NCI-H2107 treated with DMSO at 0.1 percent for 48 hours (cell line): Measurements from ENCODE around the gene HECTD4.
"Not testable (repeated sequence)": the region's sequence is repeated elsewhere in the genome, so short reads cannot be mapped to it uniquely, and the experiment has no call there.

ENCODE experiments used
- DNase-seq: peaks from one replicate; lab custom pipeline; 2025; ENCODE audit not compliant: unreplicated experiment; lab: John Stamatoyannopoulos, UW

Gene HECTD4

GRCh38 chr12:112275836-112276235 is 106.4 kb downstream of the HECTD4 start:
- DNase-seq: no peak

DNA sequence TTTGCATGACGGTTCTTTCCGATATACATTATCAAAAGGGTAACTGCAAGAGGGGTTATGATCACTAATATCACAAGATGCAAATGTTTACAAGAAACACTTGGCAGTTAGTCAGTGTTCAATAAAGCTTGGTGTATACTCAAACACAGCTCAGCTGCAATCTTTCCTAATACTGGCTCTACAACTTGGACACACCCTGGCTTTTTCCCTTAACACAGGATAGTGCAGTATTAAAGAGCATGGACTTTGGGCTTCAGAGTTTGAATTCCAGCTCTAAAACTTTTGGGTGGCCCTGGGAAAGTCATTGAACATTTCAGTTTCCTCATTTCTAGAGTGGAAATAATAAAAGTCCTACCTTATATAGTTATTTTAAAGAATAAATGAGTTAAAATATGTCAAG is 107.0 kb downstream of the HECTD4 start:
- no peak for DNase-seq

DNA sequence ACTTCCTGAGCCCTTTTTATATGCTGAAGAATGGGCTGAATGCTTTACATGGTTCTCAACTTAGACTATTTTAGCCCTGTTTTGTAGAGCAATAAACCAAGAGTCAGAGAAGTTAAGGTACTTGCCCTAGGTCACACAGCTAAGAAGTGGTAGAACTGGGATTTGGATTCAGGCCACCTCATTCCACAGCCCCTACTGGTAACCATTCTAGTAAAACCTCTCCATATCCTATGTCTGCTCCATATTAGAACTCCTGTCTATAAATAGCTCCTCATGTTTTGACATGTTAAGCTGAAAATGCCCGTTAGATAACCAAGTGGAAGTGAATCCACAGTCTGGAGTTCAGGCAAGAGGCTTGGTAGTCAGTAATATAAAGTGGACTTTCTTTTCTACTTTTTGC is 111.6 kb downstream of the HECTD4 start:
- DNase-seq: no peak

- DNase-seq: no peak
These were observed 115.8 kb downstream of the HECTD4 start for GRCh38 chr12:112266473-112266872.

- DNase-seq: no peak
These were observed 120.7 kb downstream of the HECTD4 start for GRCh38 chr12:112261559-112261958.

GRCh38 chr12:112258926-112259325 is 123.3 kb downstream of the HECTD4 start:
- no peak for DNase-seq

GRCh38 chr12:112256780-112257179 is 125.5 kb downstream of the HECTD4 start:
- DNase-seq: no peak

DNA sequence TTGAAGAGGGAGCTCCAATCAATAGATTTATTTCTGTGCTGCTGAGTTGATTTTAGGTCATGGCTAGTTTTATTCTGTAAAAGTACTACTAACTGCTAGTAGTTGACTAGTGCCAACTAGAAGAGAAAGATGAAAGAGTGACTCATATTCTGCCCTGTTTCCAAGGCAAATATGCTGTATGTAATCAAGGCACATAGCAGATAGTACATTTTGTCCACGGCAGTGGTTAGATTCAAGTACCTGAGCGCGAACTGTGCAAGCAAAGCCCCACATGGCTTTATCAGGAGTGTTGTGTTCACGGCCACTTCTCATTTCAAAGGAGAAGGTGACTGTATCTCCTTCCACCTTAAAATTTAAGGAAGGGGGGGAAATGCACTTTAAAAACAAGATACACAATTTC is 130.0 kb downstream of the HECTD4 start:
- no peak for DNase-seq

DNA sequence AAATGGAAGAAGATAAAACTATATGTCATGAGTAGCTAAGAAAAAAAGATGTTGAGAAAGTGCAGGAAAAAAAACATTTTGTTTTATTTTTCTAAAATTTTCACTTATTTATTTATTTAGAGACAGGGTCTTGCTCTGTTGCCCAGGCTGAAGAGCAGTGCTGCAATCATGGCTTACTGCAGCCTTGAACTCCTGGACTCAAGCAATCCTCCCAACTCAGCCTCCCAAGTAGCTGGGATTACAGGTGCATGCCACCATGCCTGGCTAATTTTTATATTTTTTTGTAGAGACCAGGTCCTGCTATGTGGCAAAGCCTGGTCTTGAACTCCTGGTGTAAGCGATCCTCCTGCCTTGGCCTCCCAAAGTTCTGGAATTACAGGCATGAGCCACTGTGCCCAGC is 137.3 kb downstream of the HECTD4 start:
- DNase-seq: not testable (repeated sequence)

DNA sequence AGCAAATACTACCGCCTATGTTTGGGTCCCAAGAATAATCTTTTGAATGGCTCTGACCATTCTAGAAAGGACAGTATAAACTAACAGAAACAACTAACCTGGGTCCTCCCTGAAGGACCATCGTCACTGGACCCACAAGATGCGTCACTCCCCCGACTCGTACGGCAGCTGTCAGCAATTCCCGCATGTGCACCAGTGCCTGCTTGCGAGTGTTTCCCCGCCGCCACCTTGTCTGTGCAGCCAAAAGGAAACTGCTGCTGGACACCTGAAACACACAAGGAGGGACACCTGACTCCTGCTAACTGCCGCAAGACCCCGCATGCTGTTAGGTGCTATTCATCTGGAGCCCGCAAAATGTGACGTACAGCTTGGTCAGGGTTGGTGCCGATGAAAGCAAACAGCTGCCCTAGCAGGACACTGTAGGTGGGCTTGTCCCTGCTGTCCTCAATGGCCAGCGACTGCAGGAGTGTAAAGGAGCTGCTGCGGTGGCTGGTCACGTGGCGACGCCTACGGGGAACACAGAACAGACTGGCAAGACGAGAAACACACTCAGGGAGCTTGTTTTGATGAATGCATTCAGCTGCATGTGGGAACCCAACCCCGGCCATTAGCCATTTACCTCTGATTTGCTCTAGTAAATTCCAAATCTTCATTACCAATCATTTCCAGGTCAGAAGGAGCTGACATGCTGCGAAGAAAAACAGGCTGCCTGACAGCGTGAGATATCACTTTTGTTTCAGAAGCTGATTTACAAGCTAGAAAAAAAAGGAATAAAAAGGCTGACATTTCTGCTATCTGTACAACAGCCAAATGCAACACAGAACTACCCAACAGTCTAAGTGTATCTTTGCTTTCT is 138.7 kb downstream of the HECTD4 start:
- DNase-seq: no peak

DNA sequence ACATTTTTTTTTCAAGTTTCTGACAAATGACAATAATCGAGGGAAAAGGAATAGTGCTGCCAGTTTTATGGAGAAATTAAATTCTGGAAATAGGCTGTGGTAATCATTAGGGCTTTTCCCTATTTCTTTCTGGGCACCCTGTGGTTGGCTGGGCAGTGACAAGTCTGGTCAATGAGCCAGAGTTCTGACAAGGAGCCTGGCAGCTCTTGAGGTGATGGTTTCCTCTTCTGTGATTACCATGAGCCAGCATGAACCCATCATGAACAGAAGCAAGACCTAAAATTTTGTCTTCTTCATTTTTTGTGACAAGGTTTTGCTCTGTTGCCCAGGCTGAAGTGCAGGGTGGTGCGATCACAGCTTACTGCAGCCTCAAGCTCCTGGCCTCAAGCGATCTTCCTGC is 141.1 kb downstream of the HECTD4 start:
- no peak for DNase-seq

DNA sequence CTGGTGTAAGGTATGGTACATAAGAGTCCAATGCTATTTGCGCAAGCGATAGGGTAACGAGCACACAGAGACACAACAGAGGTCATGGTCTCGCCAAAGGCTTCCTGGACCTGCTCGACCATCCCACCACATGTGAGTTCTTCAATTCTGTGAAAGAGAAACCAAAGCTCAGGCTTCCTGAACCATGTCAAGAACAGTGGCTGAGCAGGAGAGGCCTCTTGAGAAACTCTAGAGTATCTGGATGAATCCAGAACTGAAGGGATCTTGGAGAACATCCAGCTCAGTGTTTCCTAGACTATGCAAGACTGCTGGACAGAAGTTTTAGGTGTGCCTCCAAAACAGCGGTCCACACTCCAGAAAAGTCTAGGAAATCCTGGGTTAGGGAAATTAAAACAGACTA is 142.3 kb downstream of the HECTD4 start:
- DNase-seq: no peak

- DNase-seq: no peak
These were observed 143.2 kb downstream of the HECTD4 start for GRCh38 chr12:112239020-112239419.

DNA sequence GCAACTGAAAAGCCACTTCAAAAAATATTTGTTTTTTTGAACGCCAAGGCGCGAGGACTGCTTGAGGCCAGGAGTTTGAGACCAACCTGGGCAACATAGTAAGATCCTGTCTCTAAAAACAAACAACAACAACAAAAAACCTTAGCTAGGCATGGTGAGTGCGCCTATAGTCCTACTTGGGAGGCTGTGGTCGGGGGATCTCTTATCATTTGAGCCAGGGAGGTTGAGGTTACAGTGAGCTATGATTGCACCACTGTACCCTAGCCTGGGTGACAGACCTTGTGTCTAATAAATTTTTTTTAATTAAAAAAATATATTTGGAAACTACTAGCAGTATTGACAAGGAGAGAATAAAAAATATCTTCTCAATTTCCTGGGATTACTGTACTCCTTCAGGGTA is 143.8 kb downstream of the HECTD4 start:
- no peak for DNase-seq

- DNase-seq: no peak
These were observed 145.4 kb downstream of the HECTD4 start for GRCh38 chr12:112236786-112237185.

GRCh38 chr12:112236386-112236785 is 145.8 kb downstream of the HECTD4 start:
- DNase-seq: no peak

DNA sequence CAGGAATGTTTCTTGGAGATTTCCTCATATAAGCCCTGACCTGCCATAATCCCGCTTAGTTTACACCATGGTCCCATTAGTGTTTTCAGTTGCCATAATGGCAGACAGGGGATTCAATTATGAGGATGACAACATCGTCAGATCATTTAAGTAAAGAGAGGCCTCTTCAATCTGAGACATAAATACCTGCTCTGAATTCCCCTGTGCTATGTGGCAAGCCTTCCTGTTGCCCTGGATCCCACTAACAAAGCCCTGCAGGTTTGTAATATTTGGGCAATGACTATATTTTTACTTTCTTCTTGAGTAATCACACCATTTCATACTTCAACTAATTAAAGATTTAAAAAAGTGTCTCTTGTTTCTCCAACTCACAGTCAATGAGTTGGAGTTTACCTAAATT is 147.9 kb downstream of the HECTD4 start:
- DNase-seq: no peak

DNA sequence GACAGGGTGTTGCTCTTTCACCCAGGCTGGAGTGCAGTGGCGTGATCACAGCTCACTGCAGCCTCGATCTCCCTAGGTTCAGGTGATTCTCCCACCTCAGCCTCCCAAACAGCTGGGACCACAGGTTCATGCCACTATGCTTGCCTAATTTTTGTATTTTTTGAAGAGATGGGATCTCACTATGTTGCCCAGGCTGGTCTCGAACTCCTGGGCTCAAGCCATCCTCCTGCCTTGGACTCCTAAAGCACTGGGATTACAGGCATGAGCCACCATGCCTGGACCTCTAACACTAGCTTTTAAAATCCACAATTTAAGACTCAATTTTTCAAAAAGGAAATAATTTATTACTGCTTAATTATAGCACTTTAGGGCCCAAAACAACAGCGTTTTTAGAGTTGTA is 149.0 kb downstream of the HECTD4 start:
- DNase-seq: no peak

GRCh38 chr12:112230136-112230535 is 152.1 kb downstream of the HECTD4 start:
- DNase-seq: no peak

DNA sequence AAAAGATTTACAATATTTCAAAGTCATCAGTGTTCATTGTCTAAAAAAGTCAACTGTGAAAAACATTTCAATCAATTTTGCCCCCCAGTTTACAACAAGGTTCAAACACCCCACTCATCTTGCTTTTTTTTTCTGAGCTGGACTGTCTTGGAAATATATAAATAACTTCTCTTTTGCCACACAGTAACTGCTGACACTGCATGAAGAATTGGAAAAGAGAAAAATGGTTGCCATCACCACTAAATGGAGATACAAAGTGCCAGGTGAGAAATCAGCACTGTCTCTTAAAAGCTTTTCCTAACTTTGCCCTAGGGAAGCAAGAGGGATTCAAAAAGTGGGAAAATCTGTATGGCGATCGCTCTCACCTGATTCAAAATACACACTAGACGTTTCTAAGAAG is 155.5 kb downstream of the HECTD4 start:
- DNase-seq: no peak

DNA sequence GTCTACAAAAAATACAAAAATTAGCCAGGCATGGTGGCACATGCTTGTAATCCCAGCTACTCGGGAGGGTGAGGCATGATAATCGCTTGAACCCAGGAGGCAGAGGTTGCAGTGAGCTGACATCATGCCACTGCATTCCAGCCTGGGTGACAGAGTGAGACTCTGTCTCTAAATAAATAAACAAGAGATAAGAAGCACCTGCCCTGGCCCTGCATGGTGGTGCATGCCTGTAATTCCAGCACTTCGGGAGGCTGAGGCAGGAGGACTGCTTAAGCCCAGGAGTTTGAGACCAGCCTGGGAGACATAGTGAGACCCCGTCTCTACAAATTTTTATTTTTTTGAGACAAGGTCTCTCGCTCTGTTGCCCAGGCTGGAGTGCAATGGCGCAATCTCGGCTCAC is 161.6 kb downstream of the HECTD4 start:
- not testable (repeated sequence) for DNase-seq

DNA sequence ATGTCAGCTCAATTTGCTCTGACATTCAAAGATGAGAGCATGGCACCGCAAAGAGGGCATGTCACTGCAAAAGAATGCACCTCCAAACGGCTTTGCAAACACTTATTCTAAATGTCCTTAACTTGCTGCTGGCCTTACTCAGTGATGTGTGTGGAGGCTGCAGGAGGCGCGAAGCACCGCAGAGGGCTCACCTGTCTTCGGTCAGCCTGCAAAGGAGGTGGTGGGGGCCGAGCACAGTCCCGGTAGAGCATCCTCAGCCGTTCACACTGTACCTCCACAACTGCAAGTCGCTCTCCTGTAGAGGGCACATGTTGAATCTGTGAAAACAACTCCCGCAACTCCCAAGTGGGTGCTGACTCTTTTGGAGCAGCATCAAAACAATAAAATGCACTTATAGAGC is 163.0 kb downstream of the HECTD4 start:
- DNase-seq: no peak

- no peak for DNase-seq
These were observed 164.1 kb downstream of the HECTD4 start for GRCh38 chr12:112218150-112218549.
